Keratinocyte (primary cell): ENCODE results near the gene SP7. TPM values are rescaled to one million over a fixed set of nuclear protein-coding genes. Genes with fewer than 3 reads are reported as not detected.

Experiments used
- DNase-seq: peaks from one replicate; pipeline ENCODE4 v3.0.0-alpha.2; 2011; ENCODE audit warnings: low read depth, missing footprints, low spot score
- FAIRE-seq: peaks from 2 replicates; lab custom pipeline; 2011; peaks lifted over from hg19 to GRCh38; lab: Jason Lieb, UNC
- H2AFZ ChIP-seq: 2 replicates; pipeline ENCODE4 v1.6.0; 2012; ENCODE audit warnings: low read length, control low read depth, inconsistent platforms; ENCODE audit not compliant: control insufficient read depth
- H3K27ac ChIP-seq: 2 replicates; pipeline ENCODE4 v1.5.1; 2011; ENCODE audit warnings: low read length; ENCODE audit not compliant: control insufficient read depth, insufficient read depth
- H3K27me3 ChIP-seq: 3 replicates; pipeline ENCODE4 v1.6.0; 2011; ENCODE audit warnings: low read length; ENCODE audit not compliant: control insufficient read depth, insufficient read depth; ENCODE audit errors: extremely low read depth
- H3K36me3 ChIP-seq, 2 experiments: 2 replicates in 1 of 2; 3 replicates in 1 of 2; pipeline ENCODE4 v1.5.1; 2011; ENCODE audit warnings: low read length in 2 of 2, mild to moderate bottlenecking in 1 of 2; ENCODE audit not compliant: control insufficient read depth in 2 of 2, insufficient read depth in 2 of 2; ENCODE audit errors: extremely low read depth in 1 of 2
- H3K4me1 ChIP-seq: 3 replicates; pipeline ENCODE4 v1.5.1; 2011; ENCODE audit warnings: low read length; ENCODE audit not compliant: control insufficient read depth, insufficient read depth; ENCODE audit errors: extremely low read depth
- H3K4me2 ChIP-seq: 3 replicates; pipeline ENCODE4 v1.6.0; 2011; ENCODE audit warnings: low read depth, low read length; ENCODE audit not compliant: control insufficient read depth, insufficient read depth; ENCODE audit errors: extremely low read depth
- H3K4me3 ChIP-seq, 3 experiments: fragments of 200-600 bp in 1 of 3; sonication (generic) in 1 of 3; 2 replicates in 2 of 3; 3 replicates in 1 of 3; pipeline ENCODE4 v1.5.1; 2011 to 2016; ENCODE audit warnings: low read length in 3 of 3, mild to moderate bottlenecking in 3 of 3, control low read depth in 2 of 3, inconsistent platforms in 1 of 3, low read depth in 1 of 3, mixed read lengths in 1 of 3, mixed run types in 1 of 3, moderate library complexity in 1 of 3; ENCODE audit not compliant: control insufficient read depth in 2 of 3, insufficient read depth in 2 of 3; ENCODE audit errors: extremely low read depth in 1 of 3
- H3K79me2 ChIP-seq: 2 replicates; pipeline ENCODE4 v1.6.0; 2012; ENCODE audit warnings: low read length; ENCODE audit not compliant: control insufficient read depth, insufficient read depth
- H3K9ac ChIP-seq: 3 replicates; pipeline ENCODE4 v1.6.0; 2011; ENCODE audit warnings: low read length; ENCODE audit not compliant: control insufficient read depth, insufficient read depth; ENCODE audit errors: extremely low read depth
- H3K9me1 ChIP-seq: 3 replicates; pipeline ENCODE4 v1.6.0; 2011; ENCODE audit warnings: low read length; ENCODE audit not compliant: control insufficient read depth, insufficient read depth; ENCODE audit errors: extremely low read depth
- H3K9me3 ChIP-seq: 2 replicates; pipeline ENCODE4 v1.5.1; 2012; ENCODE audit warnings: low read depth, low read length; ENCODE audit not compliant: control insufficient read depth
- H4K20me1 ChIP-seq: 3 replicates; pipeline ENCODE4 v1.6.0; 2011; ENCODE audit warnings: low read length; ENCODE audit not compliant: control insufficient read depth, insufficient read depth; ENCODE audit errors: extremely low read depth
- CTCF ChIP-seq, 3 experiments: IDR thresholded peaks in 1 of 3; conservative IDR thresholded peaks in 1 of 3; optimal IDR thresholded peaks in 1 of 3; 2 replicates in 2 of 3; 3 replicates in 1 of 3; pipeline versions ENCODE3 to v1.5.1; 2011; ENCODE audit warnings: low read length in 3 of 3, mild to moderate bottlenecking in 3 of 3, moderate library complexity in 2 of 3, control low read depth in 1 of 3, inconsistent platforms in 1 of 3; ENCODE audit not compliant: insufficient read depth in 2 of 3; ENCODE audit errors: extremely low read depth in 1 of 3
- EZH2 ChIP-seq: IDR thresholded peaks from one replicate; pipeline ENCODE4 v1.6.1; 2012; ENCODE audit warnings: inconsistent platforms, mild to moderate bottlenecking, low read length, moderate library complexity
- dilution Hi-C: fragments of 300-500 bp; cut with MboI; formaldehyde crosslinking; loops from one replicate; pipeline ENCODE4 v1.7.0; 2020; ENCODE audit warnings: low sequenced_read_pairs; ENCODE audit not compliant: extremely low pct_ligation_motif_present
- polyA plus RNA-seq, 5 experiments: library from polyadenylated mRNA; depleted of rRNA in 3 of 5; stranded (reverse) in 3 of 5; stranded (forward) in 1 of 5; unstranded in 1 of 5; fragments of >200 nt; gene quantifications; 1 replicate in 1 of 5; 2 replicates in 3 of 5; 3 replicates in 1 of 5; pipeline versions ENCODE4 v1.2.1 to v1.2.3, GENCODE V29; 2011 to 2012; ENCODE audit warnings: missing spikeins in 2 of 5, low read depth in 1 of 5, low replicate concordance in 1 of 5

Gene SP7
- polyA plus RNA-seq, 1 donor (not counting 4 experiments of a cell fraction or from before 2014, with no cell fraction given): not detected

- H2AFZ ChIP-seq: no peak overlapping the region
- H3K36me3 ChIP-seq: peaks cover 0 to 38% of the 10 kb centered on the region in 2 experiments
- DNase-seq: no peak
- no peaks in the 10 kb centered on the region for H3K9me1 ChIP-seq
- dilution Hi-C loops: no loop called here
- no peak overlapping the region for H3K27ac ChIP-seq
- H3K4me3 ChIP-seq: no peak overlapping the region
- no peaks in the 10 kb centered on the region for H3K9me3 ChIP-seq
- TF ChIP-seq CTCF (optimal IDR thresholded peaks at IDR 0.05 in 1 of 3, IDR thresholded peaks at IDR 0.05 in 1 of 3, conservative IDR thresholded peaks at IDR 0.05 in 1 of 3; ENCODE audit: extremely low read depth in 1 of 3, insufficient read depth in 2 of 3, low read length in 3 of 3) (no peak), EZH2 (no peak)
- H3K9ac ChIP-seq: no peak overlapping the region
- no peak for FAIRE-seq
- H4K20me1 ChIP-seq: no peaks in the 10 kb centered on the region
- no peak overlapping the region for H3K4me2 ChIP-seq
- no peaks in the 10 kb centered on the region for H3K27me3 ChIP-seq
- H3K4me1 ChIP-seq: peaks cover under 1% of the 10 kb centered on the region
- no peaks in the 10 kb centered on the region for H3K79me2 ChIP-seq
These were observed 46.3 kb downstream of the SP7 start for GRCh38 chr12:53289891-53290290.

GRCh38 chr12:53288322-53288721 lies 47.8 kb downstream of the SP7 start:
- no peak overlapping the region for H3K27ac ChIP-seq
- H3K27me3 ChIP-seq: no peaks in the 10 kb centered on the region
- no peak overlapping the region for H3K4me3 ChIP-seq
- H3K9ac ChIP-seq: no peak overlapping the region
- H4K20me1 ChIP-seq: no peaks in the 10 kb centered on the region
- H3K36me3 ChIP-seq: peaks cover 0 to 46% of the 10 kb centered on the region in 2 experiments
- H3K4me2 ChIP-seq: no peak overlapping the region
- dilution Hi-C loops: no loop called here
- no peak overlapping the region for H2AFZ ChIP-seq
- H3K79me2 ChIP-seq: no peaks in the 10 kb centered on the region
- no peaks in the 10 kb centered on the region for H3K4me1 ChIP-seq
- no peaks in the 10 kb centered on the region for H3K9me1 ChIP-seq
- DNase-seq (no peak), FAIRE-seq (no peak)
- H3K9me3 ChIP-seq: no peaks in the 10 kb centered on the region
- no peak for TF ChIP-seq CTCF (optimal IDR thresholded peaks at IDR 0.05 in 1 of 3, IDR thresholded peaks at IDR 0.05 in 1 of 3, conservative IDR thresholded peaks at IDR 0.05 in 1 of 3; ENCODE audit: extremely low read depth in 1 of 3, insufficient read depth in 2 of 3, low read length in 3 of 3)
- no peak for TF ChIP-seq EZH2
